Esophagus mucosa (tissue), 1 donor: ENCODE measurements around the gene SMG7. TPM values are rescaled to one million over a fixed set of nuclear protein-coding genes. Genes with fewer than 3 reads are reported as not detected.

ENCODE experiments used
- ATAC-seq: fragments of 200-7000 bp; cut with Tn5 transposase; one replicate; pipeline ENCODE4 v1.9.1; 2020
- total RNA-seq: library from RNA; stranded (reverse); gene quantifications from one replicate; pipeline ENCODE4 v1.2.4, GENCODE V29; 2023
- donor health status: DM: yes; HTN: yes; CAD: no.

The SMG7 gene
- total RNA-seq, 1 donor from 2014 or later: 34.8 TPM

GRCh38 chr1:183592733-183593132, 120.4 kb downstream of the SMG7 start:
- no peak for ATAC-seq

- peak; percentile 35 for ATAC-seq
Observed at GRCh38 chr1:183593356-183593755, 121.1 kb downstream of the SMG7 start.

GRCh38 chr1:183595537-183595936, 123.2 kb downstream of the SMG7 start:
- ATAC-seq: no peak

- no peak for ATAC-seq
Observed at GRCh38 chr1:183596500-183596899, 124.2 kb downstream of the SMG7 start.

GRCh38 chr1:183597656-183598347, 125.5 kb downstream of the SMG7 start:
- no peak for ATAC-seq

GRCh38 chr1:183598386-183598785, 126.1 kb downstream of the SMG7 start:
- ATAC-seq: no peak

- peak; percentile 93 for ATAC-seq
Observed at GRCh38 chr1:183600136-183600535, 127.8 kb downstream of the SMG7 start.

GRCh38 chr1:183600634-183601033, 128.3 kb downstream of the SMG7 start:
- ATAC-seq: peak; percentile 17

- no peak for ATAC-seq
Observed at GRCh38 chr1:183602510-183602909, 130.2 kb downstream of the SMG7 start.

Other genes with a start within 250 kb of the SMG7 start
- 0.04 TPM for gene NMNAT2, start 54.1 kb upstream of the SMG7 start, total RNA-seq
- gene NCF2, start 118.0 kb downstream of the SMG7 start, total RNA-seq: 8.3 TPM
- 97.8 TPM for gene ARPC5, start 163.3 kb downstream of the SMG7 start, total RNA-seq
- gene APOBEC4, start 180.8 kb downstream of the SMG7 start, total RNA-seq: not detected